HepG2 (cell line): ENCODE measurements around the gene ZFAND2B. TPM values are rescaled to one million over a fixed set of nuclear protein-coding genes. Genes with fewer than 3 reads are reported as not detected.

Experiments used
- ATM ChIP-seq: fragments of 450-650 bp; IDR thresholded peaks from 2 replicates; pipeline ENCODE4 v1.7.1; 2017; ENCODE audit warnings: mild to moderate bottlenecking, borderline replicate concordance
- BRCA1 ChIP-seq: sonication (generic); formaldehyde crosslinking; IDR thresholded peaks from 2 replicates; pipeline ENCODE4 v1.4.0; 2020; ENCODE audit warnings: missing genetic modification reagents
- BRF2 ChIP-seq: sonication (generic); formaldehyde crosslinking; IDR thresholded peaks from 2 replicates; pipeline ENCODE4 v1.8.1; 2022; ENCODE audit warnings: mild to moderate bottlenecking, missing genetic modification reagents
- ELF3 ChIP-seq: IDR thresholded peaks from 2 replicates; pipeline ENCODE4 v1.6.1; 2016; ENCODE audit warnings: missing genetic modification reagents, missing compliant biosample characterization
- FIP1L1 ChIP-seq: fragments of 200-400 bp; formaldehyde crosslinking; IDR thresholded peaks from 2 replicates; pipeline ENCODE4 v1.6.1; 2018; ENCODE audit warnings: low read depth, mild to moderate bottlenecking, low read length, moderate library complexity, borderline replicate concordance; ENCODE audit not compliant: insufficient read depth
- LCORL ChIP-seq, 2 experiments: fragments of 450-650 bp in 1 of 2; sonication (generic) in 1 of 2; formaldehyde crosslinking in 1 of 2; IDR thresholded peaks; 2 replicates each; pipeline versions ENCODE4 v1.5.0 to v1.6.1; 2017 to 2020; ENCODE audit warnings: antibody characterized with exemption in 1 of 2, missing genetic modification reagents in 1 of 2
- NFE2L2 ChIP-seq: fragments of 150-350 bp; IDR thresholded peaks from 2 replicates; pipeline ENCODE4 v1.6.1; 2014; ENCODE audit warnings: low read length
- NKX3-1 ChIP-seq: sonication (generic); formaldehyde crosslinking; IDR thresholded peaks from 2 replicates; pipeline ENCODE4 v1.5.0; 2020; ENCODE audit warnings: missing genetic modification reagents
- POLR2G ChIP-seq: fragments of 200-400 bp; formaldehyde crosslinking; IDR thresholded peaks from 2 replicates; pipeline ENCODE4 v1.6.1; 2018; ENCODE audit warnings: mild to moderate bottlenecking, low read depth, low read length, moderate library complexity
- RNF219 ChIP-seq: sonication (generic); formaldehyde crosslinking; IDR thresholded peaks from 2 replicates; pipeline ENCODE4 v1.5.0; 2020; ENCODE audit warnings: mild to moderate bottlenecking, missing genetic modification reagents
- SNAI1 ChIP-seq: sonication (generic); formaldehyde crosslinking; IDR thresholded peaks from 2 replicates; pipeline ENCODE4 v1.5.0; 2020; ENCODE audit warnings: mild to moderate bottlenecking, missing genetic modification reagents, borderline replicate concordance
- ZNF205 ChIP-seq: IDR thresholded peaks from 2 replicates; pipeline ENCODE4 v1.6.1; 2018; ENCODE audit warnings: missing biosample characterization, missing genetic modification reagents
- ZNF33A ChIP-seq: sonication (generic); formaldehyde crosslinking; IDR thresholded peaks from 2 replicates; pipeline ENCODE4 v1.5.1; 2020; ENCODE audit warnings: missing genetic modification reagents, mild to moderate bottlenecking, moderate library complexity, borderline replicate concordance
- ZNF446 ChIP-seq: sonication (generic); formaldehyde crosslinking; IDR thresholded peaks from 2 replicates; pipeline ENCODE4 v1.5.0; 2020; ENCODE audit warnings: mild to moderate bottlenecking, missing genetic modification reagents
- ZNF484 ChIP-seq: sonication (generic); formaldehyde crosslinking; IDR thresholded peaks from 2 replicates; pipeline ENCODE4 v1.5.1; 2020; ENCODE audit warnings: mild to moderate bottlenecking, low read depth, missing genetic modification reagents, borderline replicate concordance
- ZNF639 ChIP-seq: conservative IDR thresholded peaks from 2 replicates; pipeline ENCODE4 v1.6.1; 2018; ENCODE audit warnings: missing genetic modification reagents
- ZNF7 ChIP-seq: IDR thresholded peaks from 2 replicates; pipeline ENCODE4 v1.6.1; 2016; ENCODE audit warnings: missing biosample characterization, missing genetic modification reagents
- ZNF710 ChIP-seq: sonication (generic); formaldehyde crosslinking; IDR thresholded peaks from 2 replicates; pipeline ENCODE4 v1.5.0; 2020; ENCODE audit warnings: mild to moderate bottlenecking, missing genetic modification reagents, borderline replicate concordance
- ZNF740 ChIP-seq: sonication (generic); formaldehyde crosslinking; IDR thresholded peaks from 2 replicates; pipeline ENCODE4 v1.4.0; 2020; ENCODE audit warnings: missing genetic modification reagents
- ZSCAN21 ChIP-seq: sonication (generic); formaldehyde crosslinking; IDR thresholded peaks from 2 replicates; pipeline ENCODE4 v1.8.0; 2022; ENCODE audit warnings: mild to moderate bottlenecking, missing genetic modification reagents, moderate library complexity, borderline replicate concordance
- ZSCAN29 ChIP-seq: sonication (generic); formaldehyde crosslinking; conservative IDR thresholded peaks from 2 replicates; pipeline ENCODE4 v1.4.0; 2020; ENCODE audit warnings: mild to moderate bottlenecking, missing genetic modification reagents
- polyA plus RNA-seq, 8 experiments: library from polyadenylated mRNA; depleted of rRNA in 3 of 8; stranded (reverse) in 7 of 8; unstranded in 1 of 8; fragments of >200 nt; fragmentation: Illumina TruSeq in 4 of 8; extraction: Trizol in 4 of 8; gene quantifications; 2 replicates each; pipeline versions ENCODE4 v1.2.1 to v1.2.3, GENCODE V29; 2011 to 2016; ENCODE audit warnings: low read depth in 4 of 8, missing spikeins in 1 of 8, mixed read lengths in 1 of 8; ENCODE audit not compliant: insufficient read depth in 1 of 8
- total RNA-seq, 5 experiments: library from RNA; depleted of rRNA; stranded (reverse); fragments of >200 nt; fragmentation: Illumina TruSeq; extraction: Trizol; gene quantifications; 2 replicates each; pipeline ENCODE4 v1.2.3, GENCODE V29; 2016; ENCODE audit warnings: low read depth in 1 of 5

Gene ZFAND2B
- total and polyA plus RNA-seq, 2 of the 13 experiments (the other 11 are each of a cell fraction or from before 2014, with no cell fraction given): 53.3 to 115 TPM

DNA sequence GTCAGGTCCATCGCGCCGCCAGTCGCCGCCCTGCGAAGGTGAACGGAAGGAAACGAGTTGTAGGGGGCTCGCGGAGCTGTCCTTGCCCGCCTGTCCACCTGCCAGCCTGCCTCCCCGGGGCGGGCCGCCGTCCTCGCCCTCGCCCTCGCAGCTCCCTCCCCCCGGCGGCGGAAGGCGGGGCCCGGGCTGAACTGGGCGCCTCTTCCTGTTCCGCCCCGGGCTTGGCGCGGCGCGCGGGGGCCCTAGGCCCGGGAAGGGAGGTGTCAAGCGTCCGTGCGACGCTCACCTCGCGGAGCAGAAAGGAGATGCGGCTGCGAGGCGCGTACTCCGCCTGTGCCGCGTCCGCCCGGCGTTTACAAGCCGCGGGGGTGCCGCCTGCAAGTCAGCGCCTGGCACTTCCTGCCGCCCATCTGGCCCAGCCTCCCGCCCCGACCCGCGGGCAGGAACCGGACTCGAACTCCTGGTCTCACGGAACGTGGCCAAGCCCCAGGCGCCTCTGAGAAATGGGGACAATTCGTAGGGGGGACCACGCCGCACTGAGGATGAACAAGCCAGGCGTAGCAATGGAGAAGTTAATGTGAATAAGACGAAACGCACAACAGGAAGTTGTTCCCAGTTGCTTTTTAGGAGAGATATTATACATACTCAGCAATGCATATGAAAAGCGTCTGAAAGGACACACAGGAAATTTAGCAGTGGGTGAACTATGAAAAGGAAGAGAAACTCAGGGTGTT lies 29.6 kb upstream of the ZFAND2B start, which contains the start of gene CNPPD1 (continued):
- TF ChIP-seq ZNF740 (CRISPR knock-in tag) (peak; percentile 75), ZSCAN21 (CRISPR knock-in tag) (peak; percentile 98), ZNF205 (CRISPR knock-in tag) (peak; percentile 76; the same call in 1 of the 2 replicates), ZNF33A (CRISPR knock-in tag) (0 out of 2 replicates have a peak, but pooled peaks have one; percentile 10), ZNF710 (CRISPR knock-in tag) (peak; percentile 72), FIP1L1 (0 out of 2 replicates have a peak, but pooled peaks have one; percentile 80), ZNF7 (CRISPR knock-in tag) (0 out of 2 replicates have a peak, but pooled peaks have one; percentile 24), POLR2G (peak; percentile 85), RNF219 (CRISPR knock-in tag) (peak; percentile 95; the same call in 1 of the 2 replicates), NKX3-1 (CRISPR knock-in tag) (peak; percentile 69; the same call in 1 of the 2 replicates), ZNF639 (CRISPR knock-in tag) (peak; percentile 96), ZNF446 (CRISPR knock-in tag) (peak; percentile 67; the same call in 1 of the 2 replicates), NFE2L2 (no peak), ELF3 (CRISPR knock-in tag) (peak; percentile 99), ZSCAN29 (peak; percentile 80), SNAI1 (0 out of 2 replicates have a peak, but pooled peaks have one; percentile 50), BRCA1 (CRISPR knock-in tag) (peak; percentile 93), BRF2 (CRISPR knock-in tag) (no peak), ZNF484 (CRISPR knock-in tag) (peak; percentile 78; the same call in 1 of the 2 replicates), ATM (no peak), LCORL (IDR thresholded peaks at IDR 0.05) (no peak), LCORL (CRISPR knock-in tag; IDR thresholded peaks at IDR 0.05) (peak; percentile 84)
